Fibroblast of skin of right quadriceps (primary cell): ENCODE data around the gene KRTAP10-9.
"Not testable (repeated sequence)": the region's sequence is repeated elsewhere in the genome, so short reads cannot be mapped to it uniquely, and the experiment has no call there.

Experiments used
- DNase-seq: peaks from one replicate; pipeline ENCODE4 v3.0.0-alpha.2; 2013

KRTAP10-9 gene

GRCh38 chr21:44626673-44627143, at the start of gene KRTAP10-9:
Gene KRTAP10-9, plus strand, starts transcription at chr21:44627093. Its CDS starts 79 bp downstream, at chr21:44627172.
- DNase-seq, result no peak

GRCh38 chr21:44578371-44579055, 48.4 kb upstream of the KRTAP10-9 start:
- DNase-seq, result no peak

- DNase-seq, result no peak
These were observed 47.6 kb upstream of the KRTAP10-9 start for GRCh38 chr21:44579056-44579832.

- DNase-seq, result no peak
These were observed 47.1 kb upstream of the KRTAP10-9 start for GRCh38 chr21:44579833-44580144.

GRCh38 chr21:44580231-44580821, 46.6 kb upstream of the KRTAP10-9 start, which contains the start of gene KRTAP10-5:
Gene KRTAP10-5, minus strand, starts transcription at chr21:44580604. Its CDS starts 26 bp downstream, at chr21:44580578.
- DNase-seq, result not testable (repeated sequence)

- DNase-seq, result no peak
These were observed 45.7 kb upstream of the KRTAP10-9 start for GRCh38 chr21:44581158-44581557.

GRCh38 chr21:44582055-44582454, 44.8 kb upstream of the KRTAP10-9 start:
- DNase-seq, result no peak

GRCh38 chr21:44583089-44583799, 43.6 kb upstream of the KRTAP10-9 start:
- no peak for DNase-seq

GRCh38 chr21:44583800-44584147, 43.1 kb upstream of the KRTAP10-9 start:
- no peak for DNase-seq

- DNase-seq, result no peak
These were observed 41.0 kb upstream of the KRTAP10-9 start for GRCh38 chr21:44585892-44586291.

- no peak for DNase-seq
These were observed 37.8 kb upstream of the KRTAP10-9 start for GRCh38 chr21:44589094-44589493.

- DNase-seq, result no peak
These were observed 37.1 kb upstream of the KRTAP10-9 start for GRCh38 chr21:44589586-44590305.

- no peak for DNase-seq
These were observed 36.6 kb upstream of the KRTAP10-9 start for GRCh38 chr21:44590311-44590721.

GRCh38 chr21:44590897-44591800, 35.7 kb upstream of the KRTAP10-9 start:
- not testable (repeated sequence) for DNase-seq

- DNase-seq, result not testable (repeated sequence)
These were observed 35.1 kb upstream of the KRTAP10-9 start for GRCh38 chr21:44591801-44592130.

- DNase-seq, result no peak
These were observed 34.2 kb upstream of the KRTAP10-9 start, which contains the start of gene KRTAP10-6 for GRCh38 chr21:44592446-44593311. Gene KRTAP10-6, minus strand, starts transcription at chr21:44592505. Its CDS starts 21 bp downstream, at chr21:44592484.

GRCh38 chr21:44593598-44594405, 33.1 kb upstream of the KRTAP10-9 start:
- DNase-seq, result no peak

GRCh38 chr21:44594406-44594916, 32.4 kb upstream of the KRTAP10-9 start:
- DNase-seq, result no peak

- DNase-seq, result no peak
These were observed 31.4 kb upstream of the KRTAP10-9 start for GRCh38 chr21:44595524-44595923.
